WTC11 (cell line): Measurements from ENCODE around the gene FGF22. TPM values are rescaled to one million over a fixed set of nuclear protein-coding genes. Genes with fewer than 3 reads are reported as not detected.

Experiments
- ATAC-seq: fragments of 200-7000 bp; cut with Tn5 transposase; 2 replicates; pipeline ENCODE4 v1.10.0; 2021; ENCODE audit warnings: mild to moderate bottlenecking, moderate library complexity
- CTCF ChIA-PET: fragments of 300-600 bp; sonication (Branson Sonifier 250); formaldehyde crosslinking; loops from one replicate; lab custom pipeline; 2021; ENCODE audit warnings: antibody characterized with exemption; lab: Charles Lee
- POLR2A ChIA-PET: fragments of 350-600 bp; sonication (Branson Sonifier 250); formaldehyde crosslinking; loops from one replicate; lab custom pipeline; 2021; ENCODE audit warnings: antibody characterized with exemption; lab: Charles Lee
- DNase-seq: peaks from one replicate; pipeline ENCODE4 v3.0.0; 2021; ENCODE audit warnings: low spot score
- H3K27ac Mint-ChIP-seq: 2 replicates; pipeline ENCODE4 v1.8.0; 2021; ENCODE audit warnings: mixed read lengths
- H3K27me3 Mint-ChIP-seq: 2 replicates; pipeline ENCODE4 v1.8.0; 2021; ENCODE audit warnings: low read depth, mild to moderate bottlenecking, moderate library complexity, mixed read lengths
- H3K36me3 Mint-ChIP-seq: 2 replicates; pipeline ENCODE4 v1.8.0; 2021; ENCODE audit warnings: mixed read lengths
- H3K4me1 Mint-ChIP-seq: 2 replicates; pipeline ENCODE4 v1.8.0; 2022; ENCODE audit warnings: mixed read lengths
- H3K4me3 Mint-ChIP-seq: 2 replicates; pipeline ENCODE4 v1.8.0; 2021; ENCODE audit warnings: mild to moderate bottlenecking, moderate library complexity, mixed read lengths
- H3K9me3 Mint-ChIP-seq: 2 replicates; pipeline ENCODE4 v1.8.0; 2021; ENCODE audit warnings: mixed read lengths
- CBFB ChIP-seq: sonication (generic); formaldehyde crosslinking; IDR thresholded peaks from 2 replicates; pipeline ENCODE4 v1.8.1; 2022; ENCODE audit warnings: mild to moderate bottlenecking, low read depth, missing genetic modification reagents
- CREB1 ChIP-seq: sonication (generic); formaldehyde crosslinking; IDR thresholded peaks from 2 replicates; pipeline ENCODE4 v1.8.0; 2023; ENCODE audit warnings: mild to moderate bottlenecking, missing genetic modification reagents
- EMX1 ChIP-seq: fragments of 250-450 bp; sonication (Bioruptor Pico); IDR thresholded peaks from 2 replicates; pipeline ENCODE4 v1.8.0; 2021; ENCODE audit warnings: mild to moderate bottlenecking
- FOXJ3 ChIP-seq: sonication (generic); formaldehyde crosslinking; IDR thresholded peaks from 2 replicates; pipeline ENCODE4 v1.9.0; 2021; ENCODE audit warnings: missing genetic modification reagents, mild to moderate bottlenecking, borderline replicate concordance
- FOXK1 ChIP-seq: sonication (generic); formaldehyde crosslinking; IDR thresholded peaks from 2 replicates; pipeline ENCODE4 v1.8.0; 2022; ENCODE audit warnings: mild to moderate bottlenecking, moderate library complexity, missing genetic modification reagents
- GTF2I ChIP-seq: fragments of 250-450 bp; sonication (Bioruptor Pico); conservative IDR thresholded peaks from 2 replicates; pipeline ENCODE4 v1.4.0; 2021; ENCODE audit warnings: mild to moderate bottlenecking
- NR2C2 ChIP-seq: sonication (generic); formaldehyde crosslinking; IDR thresholded peaks from 2 replicates; pipeline ENCODE4 v1.8.0; 2022; ENCODE audit warnings: mild to moderate bottlenecking, missing genetic modification reagents
- OVOL2 ChIP-seq: fragments of 250-450 bp; sonication (Bioruptor Pico); IDR thresholded peaks from 2 replicates; pipeline ENCODE4 v1.9.0; 2021; ENCODE audit warnings: mild to moderate bottlenecking, borderline replicate concordance
- RELA ChIP-seq: sonication (generic); formaldehyde crosslinking; IDR thresholded peaks from 2 replicates; pipeline ENCODE4 v1.8.1; 2022; ENCODE audit warnings: missing genetic modification reagents, mild to moderate bottlenecking, borderline replicate concordance
- SOX15 ChIP-seq: fragments of 250-450 bp; sonication (Bioruptor Pico); IDR thresholded peaks from 2 replicates; pipeline ENCODE4 v1.9.0; 2021; ENCODE audit warnings: mild to moderate bottlenecking
- ZNF317 ChIP-seq: sonication (generic); formaldehyde crosslinking; IDR thresholded peaks from 2 replicates; pipeline ENCODE4 v1.8.1; 2023; ENCODE audit warnings: low read depth, mild to moderate bottlenecking, moderate library complexity, missing genetic modification reagents, borderline replicate concordance
- ZNF416 ChIP-seq: fragments of 250-450 bp; sonication (Bioruptor Pico); IDR thresholded peaks from 2 replicates; pipeline ENCODE4 v1.9.0; 2021; ENCODE audit warnings: mild to moderate bottlenecking, inconsistent platforms
- ZNF423 ChIP-seq: fragments of 250-450 bp; sonication (Bioruptor Pico); IDR thresholded peaks from 2 replicates; pipeline ENCODE4 v2.1.2; 2022; ENCODE audit warnings: mild to moderate bottlenecking, moderate library complexity
- ZNF671 ChIP-seq: fragments of 250-450 bp; sonication (Bioruptor Pico); IDR thresholded peaks from 2 replicates; pipeline ENCODE4 v1.8.0; 2021; ENCODE audit warnings: mild to moderate bottlenecking
- total RNA-seq: library from RNA; stranded (reverse); gene quantifications from 3 replicates; pipeline ENCODE4 v1.2.3, GENCODE V29; 2021
- TF ChIP-seq, protein P1 (sequence below): fragments of 250-450 bp; sonication (Bioruptor Pico); IDR thresholded peaks from 2 replicates; pipeline ENCODE4 v1.8.0; 2021; ENCODE audit warnings: mild to moderate bottlenecking
- TF ChIP-seq, protein P2 (sequence below): sonication (generic); formaldehyde crosslinking; IDR thresholded peaks from 2 replicates; pipeline ENCODE4 v1.8.1; 2023; ENCODE audit warnings: mild to moderate bottlenecking, missing genetic modification reagents, borderline replicate concordance
- TF ChIP-seq, protein P3 (sequence below): sonication (generic); formaldehyde crosslinking; IDR thresholded peaks from 2 replicates; pipeline ENCODE4 v1.8.1; 2022; ENCODE audit warnings: mild to moderate bottlenecking, moderate library complexity, missing genetic modification reagents
- TF ChIP-seq, protein P4 (sequence below): fragments of 200-600 bp; IDR thresholded peaks from 2 replicates; pipeline ENCODE4 v1.8.0; 2022; ENCODE audit warnings: antibody characterized with exemption
- TF ChIP-seq, protein P5 (sequence below): sonication (generic); formaldehyde crosslinking; IDR thresholded peaks from 2 replicates; pipeline ENCODE4 v1.8.0; 2022; ENCODE audit warnings: mild to moderate bottlenecking, missing genetic modification reagents
- TF ChIP-seq, protein P6 (sequence below): sonication (generic); formaldehyde crosslinking; IDR thresholded peaks from 2 replicates; pipeline ENCODE4 v1.8.1; 2023; ENCODE audit warnings: mild to moderate bottlenecking, moderate library complexity, missing genetic modification reagents

The FGF22 gene
- total RNA-seq, 1 experiment from 2014 or later, result 1.6 TPM

DNA sequence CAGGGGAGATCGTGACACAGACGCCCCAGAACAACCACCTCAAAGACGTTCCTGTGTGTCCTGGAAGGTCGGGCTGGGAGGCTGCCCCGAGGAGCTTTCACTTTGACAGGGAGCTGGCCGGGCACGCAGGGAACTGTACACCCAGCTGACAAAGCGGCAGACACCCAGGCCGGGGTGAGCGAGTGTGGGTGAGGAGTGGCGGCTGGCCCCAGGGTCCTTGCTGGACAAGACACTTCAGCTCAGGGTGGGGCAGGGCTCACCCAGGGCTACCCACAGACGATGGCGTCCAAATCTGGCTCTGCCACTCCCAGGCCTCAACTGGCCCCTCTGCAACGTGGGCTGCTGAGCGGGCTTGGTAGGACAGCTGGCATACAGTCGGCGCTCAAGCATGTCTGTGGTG, 2.0 kb downstream of the FGF22 start:
- no peak for ATAC-seq
- ChIA-PET POLR2A (no interaction called here), CTCF (interaction anchor here (0.8 kb wide), 1 partner anchor 135 kb away, joined by 3 read pairs; no protein-coding TSS in a partner anchor)
- Mint-ChIP-seq H3K4me3 (no peak overlapping the region), H3K4me1 (peaks cover 4% of the 10 kb centered on the region), H3K27me3 (peaks cover 26% of the 10 kb centered on the region), H3K9me3 (peaks cover 4% of the 10 kb centered on the region; the same call in 1 of the 2 replicates), H3K36me3 (no peaks in the 10 kb centered on the region; the same call in 1 of the 2 replicates), H3K27ac (no peak overlapping the region)
- no peak for TF ChIP-seq ZNF671
- TF ChIP-seq OVOL2, result no peak
- no peak for DNase-seq

DNA sequence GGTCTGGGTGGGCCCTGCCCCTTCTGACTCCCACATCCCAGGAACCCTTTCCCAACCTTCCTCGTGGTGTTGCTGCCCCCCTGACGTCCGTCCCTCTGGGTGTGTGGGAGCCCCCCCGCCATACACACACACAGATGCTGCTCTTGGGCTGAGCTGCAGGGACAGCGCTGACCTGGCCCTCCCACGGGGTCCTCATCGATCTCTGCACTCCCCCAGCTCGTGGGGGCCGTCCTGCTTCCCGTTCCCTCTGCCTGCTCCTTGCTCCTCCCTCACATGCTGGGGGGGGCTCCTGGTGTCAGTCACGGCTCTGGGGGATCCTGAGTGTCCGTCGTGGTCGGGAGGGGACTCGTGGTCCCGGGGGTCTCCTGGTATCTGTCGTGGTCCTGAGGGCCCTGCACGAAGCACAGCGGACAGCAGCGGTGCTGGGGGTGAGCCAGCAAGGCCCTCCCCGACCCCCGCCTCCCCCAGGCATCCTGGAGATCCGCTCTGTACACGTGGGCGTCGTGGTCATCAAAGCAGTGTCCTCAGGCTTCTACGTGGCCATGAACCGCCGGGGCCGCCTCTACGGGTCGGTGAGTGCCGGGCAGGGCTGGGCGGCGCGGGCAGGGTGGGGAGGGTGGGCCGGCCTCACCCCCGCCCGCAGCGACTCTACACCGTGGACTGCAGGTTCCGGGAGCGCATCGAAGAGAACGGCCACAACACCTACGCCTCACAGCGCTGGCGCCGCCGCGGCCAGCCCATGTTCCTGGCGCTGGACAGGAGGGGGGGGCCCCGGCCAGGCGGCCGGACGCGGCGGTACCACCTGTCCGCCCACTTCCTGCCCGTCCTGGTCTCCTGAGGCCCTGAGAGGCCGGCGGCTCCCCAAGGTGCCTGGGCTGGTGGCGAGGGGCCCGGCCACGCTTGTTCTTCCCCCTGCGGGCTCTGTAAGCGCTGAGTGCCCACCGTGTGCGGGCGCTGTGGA, 3.4 kb downstream of the FGF22 start:
- CTCF ChIA-PET, result interaction anchor here (1.0 kb wide), 1 partner anchor 314 kb away, joined by 3 read pairs; no protein-coding TSS in a partner anchor
- ATAC-seq (no peak), DNase-seq (no peak)
- Mint-ChIP-seq H3K4me1 (peaks cover 4% of the 10 kb centered on the region), H3K4me3 (no peak overlapping the region), H3K27ac (no peak overlapping the region), H3K27me3 (peaks cover 15% of the 10 kb centered on the region), H3K9me3 (no peaks in the 10 kb centered on the region), H3K36me3 (no peaks in the 10 kb centered on the region; the same call in 1 of the 2 replicates)
- TF ChIP-seq FOXK1 (CRISPR knock-in tag) (no peak), SOX15 (CRISPR knock-in tag) (no peak), CREB1 (CRISPR knock-in tag) (no peak), EMX1 (no peak), CBFB (CRISPR knock-in tag) (no peak), GTF2I (CRISPR knock-in tag) (no peak), ZNF671 (no peak), FOXJ3 (CRISPR knock-in tag) (no peak), ZNF317 (CRISPR knock-in tag) (no peak), RELA (CRISPR knock-in tag) (no peak), ZNF423 (CRISPR knock-in tag) (no peak), NR2C2 (CRISPR knock-in tag) (no peak), ZNF416 (CRISPR knock-in tag) (no peak)
- TF ChIP-seq, protein P1, sequence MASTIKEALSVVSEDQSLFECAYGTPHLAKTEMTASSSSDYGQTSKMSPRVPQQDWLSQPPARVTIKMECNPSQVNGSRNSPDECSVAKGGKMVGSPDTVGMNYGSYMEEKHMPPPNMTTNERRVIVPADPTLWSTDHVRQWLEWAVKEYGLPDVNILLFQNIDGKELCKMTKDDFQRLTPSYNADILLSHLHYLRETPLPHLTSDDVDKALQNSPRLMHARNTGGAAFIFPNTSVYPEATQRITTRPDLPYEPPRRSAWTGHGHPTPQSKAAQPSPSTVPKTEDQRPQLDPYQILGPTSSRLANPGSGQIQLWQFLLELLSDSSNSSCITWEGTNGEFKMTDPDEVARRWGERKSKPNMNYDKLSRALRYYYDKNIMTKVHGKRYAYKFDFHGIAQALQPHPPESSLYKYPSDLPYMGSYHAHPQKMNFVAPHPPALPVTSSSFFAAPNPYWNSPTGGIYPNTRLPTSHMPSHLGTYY, result no peak
- TF ChIP-seq, protein P2, sequence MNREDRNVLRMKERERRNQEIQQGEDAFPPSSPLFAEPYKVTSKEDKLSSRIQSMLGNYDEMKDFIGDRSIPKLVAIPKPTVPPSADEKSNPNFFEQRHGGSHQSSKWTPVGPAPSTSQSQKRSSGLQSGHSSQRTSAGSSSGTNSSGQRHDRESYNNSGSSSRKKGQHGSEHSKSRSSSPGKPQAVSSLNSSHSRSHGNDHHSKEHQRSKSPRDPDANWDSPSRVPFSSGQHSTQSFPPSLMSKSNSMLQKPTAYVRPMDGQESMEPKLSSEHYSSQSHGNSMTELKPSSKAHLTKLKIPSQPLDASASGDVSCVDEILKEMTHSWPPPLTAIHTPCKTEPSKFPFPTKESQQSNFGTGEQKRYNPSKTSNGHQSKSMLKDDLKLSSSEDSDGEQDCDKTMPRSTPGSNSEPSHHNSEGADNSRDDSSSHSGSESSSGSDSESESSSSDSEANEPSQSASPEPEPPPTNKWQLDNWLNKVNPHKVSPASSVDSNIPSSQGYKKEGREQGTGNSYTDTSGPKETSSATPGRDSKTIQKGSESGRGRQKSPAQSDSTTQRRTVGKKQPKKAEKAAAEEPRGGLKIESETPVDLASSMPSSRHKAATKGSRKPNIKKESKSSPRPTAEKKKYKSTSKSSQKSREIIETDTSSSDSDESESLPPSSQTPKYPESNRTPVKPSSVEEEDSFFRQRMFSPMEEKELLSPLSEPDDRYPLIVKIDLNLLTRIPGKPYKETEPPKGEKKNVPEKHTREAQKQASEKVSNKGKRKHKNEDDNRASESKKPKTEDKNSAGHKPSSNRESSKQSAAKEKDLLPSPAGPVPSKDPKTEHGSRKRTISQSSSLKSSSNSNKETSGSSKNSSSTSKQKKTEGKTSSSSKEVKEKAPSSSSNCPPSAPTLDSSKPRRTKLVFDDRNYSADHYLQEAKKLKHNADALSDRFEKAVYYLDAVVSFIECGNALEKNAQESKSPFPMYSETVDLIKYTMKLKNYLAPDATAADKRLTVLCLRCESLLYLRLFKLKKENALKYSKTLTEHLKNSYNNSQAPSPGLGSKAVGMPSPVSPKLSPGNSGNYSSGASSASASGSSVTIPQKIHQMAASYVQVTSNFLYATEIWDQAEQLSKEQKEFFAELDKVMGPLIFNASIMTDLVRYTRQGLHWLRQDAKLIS (CRISPR knock-in tag), result no peak
- TF ChIP-seq, protein P3, sequence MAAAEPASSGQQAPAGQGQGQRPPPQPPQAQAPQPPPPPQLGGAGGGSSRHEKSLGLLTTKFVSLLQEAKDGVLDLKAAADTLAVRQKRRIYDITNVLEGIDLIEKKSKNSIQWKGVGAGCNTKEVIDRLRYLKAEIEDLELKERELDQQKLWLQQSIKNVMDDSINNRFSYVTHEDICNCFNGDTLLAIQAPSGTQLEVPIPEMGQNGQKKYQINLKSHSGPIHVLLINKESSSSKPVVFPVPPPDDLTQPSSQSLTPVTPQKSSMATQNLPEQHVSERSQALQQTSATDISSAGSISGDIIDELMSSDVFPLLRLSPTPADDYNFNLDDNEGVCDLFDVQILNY, result no peak
- TF ChIP-seq, protein P4, sequence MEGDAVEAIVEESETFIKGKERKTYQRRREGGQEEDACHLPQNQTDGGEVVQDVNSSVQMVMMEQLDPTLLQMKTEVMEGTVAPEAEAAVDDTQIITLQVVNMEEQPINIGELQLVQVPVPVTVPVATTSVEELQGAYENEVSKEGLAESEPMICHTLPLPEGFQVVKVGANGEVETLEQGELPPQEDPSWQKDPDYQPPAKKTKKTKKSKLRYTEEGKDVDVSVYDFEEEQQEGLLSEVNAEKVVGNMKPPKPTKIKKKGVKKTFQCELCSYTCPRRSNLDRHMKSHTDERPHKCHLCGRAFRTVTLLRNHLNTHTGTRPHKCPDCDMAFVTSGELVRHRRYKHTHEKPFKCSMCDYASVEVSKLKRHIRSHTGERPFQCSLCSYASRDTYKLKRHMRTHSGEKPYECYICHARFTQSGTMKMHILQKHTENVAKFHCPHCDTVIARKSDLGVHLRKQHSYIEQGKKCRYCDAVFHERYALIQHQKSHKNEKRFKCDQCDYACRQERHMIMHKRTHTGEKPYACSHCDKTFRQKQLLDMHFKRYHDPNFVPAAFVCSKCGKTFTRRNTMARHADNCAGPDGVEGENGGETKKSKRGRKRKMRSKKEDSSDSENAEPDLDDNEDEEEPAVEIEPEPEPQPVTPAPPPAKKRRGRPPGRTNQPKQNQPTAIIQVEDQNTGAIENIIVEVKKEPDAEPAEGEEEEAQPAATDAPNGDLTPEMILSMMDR, result no peak
- TF ChIP-seq, protein P5, sequence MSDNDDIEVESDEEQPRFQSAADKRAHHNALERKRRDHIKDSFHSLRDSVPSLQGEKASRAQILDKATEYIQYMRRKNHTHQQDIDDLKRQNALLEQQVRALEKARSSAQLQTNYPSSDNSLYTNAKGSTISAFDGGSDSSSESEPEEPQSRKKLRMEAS (CRISPR knock-in tag), result no peak
- TF ChIP-seq, protein P6, sequence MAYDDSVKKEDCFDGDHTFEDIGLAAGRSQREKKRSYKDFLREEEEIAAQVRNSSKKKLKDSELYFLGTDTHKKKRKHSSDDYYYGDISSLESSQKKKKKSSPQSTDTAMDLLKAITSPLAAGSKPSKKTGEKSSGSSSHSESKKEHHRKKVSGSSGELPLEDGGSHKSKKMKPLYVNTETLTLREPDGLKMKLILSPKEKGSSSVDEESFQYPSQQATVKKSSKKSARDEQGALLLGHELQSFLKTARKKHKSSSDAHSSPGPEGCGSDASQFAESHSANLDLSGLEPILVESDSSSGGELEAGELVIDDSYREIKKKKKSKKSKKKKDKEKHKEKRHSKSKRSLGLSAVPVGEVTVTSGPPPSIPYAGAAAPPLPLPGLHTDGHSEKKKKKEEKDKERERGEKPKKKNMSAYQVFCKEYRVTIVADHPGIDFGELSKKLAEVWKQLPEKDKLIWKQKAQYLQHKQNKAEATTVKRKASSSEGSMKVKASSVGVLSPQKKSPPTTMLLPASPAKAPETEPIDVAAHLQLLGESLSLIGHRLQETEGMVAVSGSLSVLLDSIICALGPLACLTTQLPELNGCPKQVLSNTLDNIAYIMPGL, result no peak
- POLR2A ChIA-PET, result no interaction called here
